Endothelial cell of umbilical vein (primary cell): ENCODE results near the gene PEX5L. TPM values are rescaled to one million over a fixed set of nuclear protein-coding genes. Genes with fewer than 3 reads are reported as not detected.
"Not testable (repeated sequence)": the region's sequence is repeated elsewhere in the genome, so short reads cannot be mapped to it uniquely, and the experiment has no call there.

Experiments
- BruUV-seq: library from RNA; stranded (reverse); fragments of 400-500 nt; replicated peaks from 2 replicates; lab custom pipeline; 2021; lab: Mats Ljungman, UMichigan
- CTCF ChIA-PET: fragments of 300-600, 350-600 bp; sonication (Branson Sonifier 250); formaldehyde crosslinking; loops from one replicate; lab custom pipeline; 2021; ENCODE audit warnings: antibody characterized with exemption, inconsistent platforms; lab: Charles Lee
- POLR2A ChIA-PET: fragments of 300-600, 350-600 bp; sonication (Branson Sonifier 250); formaldehyde crosslinking; loops from one replicate; lab custom pipeline; 2021; ENCODE audit warnings: antibody characterized with exemption, inconsistent platforms; lab: Charles Lee
- DNase-seq: peaks from one replicate; pipeline ENCODE4 v3.0.0-alpha.2; 2011; ENCODE audit warnings: low read depth, low spot score
- FAIRE-seq: peaks from 2 replicates; lab custom pipeline; 2011; peaks lifted over from hg19 to GRCh38; lab: Jason Lieb, UNC
- H2AFZ ChIP-seq: 2 replicates; pipeline ENCODE4 v1.6.0; 2012; ENCODE audit warnings: low read depth, low read length, control low read depth, inconsistent platforms
- H3K27ac ChIP-seq: 2 replicates; pipeline ENCODE4 v1.5.1; 2011; ENCODE audit warnings: low read depth, mild to moderate bottlenecking, control low read depth, low read length, moderate library complexity; ENCODE audit not compliant: insufficient read depth
- H3K27me3 ChIP-seq, 2 experiments: 2 replicates each; pipeline versions ENCODE4 v1.6.0 to v1.6.1; 2011; ENCODE audit warnings: low read length in 2 of 2, mixed read lengths in 1 of 2; ENCODE audit not compliant: control insufficient read depth in 2 of 2, insufficient read depth in 2 of 2
- H3K36me3 ChIP-seq, 2 experiments: 2 replicates in 1 of 2; 3 replicates in 1 of 2; pipeline ENCODE4 v1.5.1; 2011; ENCODE audit warnings: low read length in 2 of 2, mild to moderate bottlenecking in 1 of 2, moderate library complexity in 1 of 2; ENCODE audit not compliant: control insufficient read depth in 2 of 2, insufficient read depth in 2 of 2; ENCODE audit errors: extremely low read depth in 1 of 2
- H3K4me1 ChIP-seq: 3 replicates; pipeline ENCODE4 v1.5.1; 2011; ENCODE audit warnings: mild to moderate bottlenecking, low read length; ENCODE audit not compliant: control insufficient read depth, insufficient read depth; ENCODE audit errors: extremely low read depth
- H3K4me2 ChIP-seq: 2 replicates; pipeline ENCODE4 v1.6.1; 2011; ENCODE audit warnings: low read length, control low read depth, mixed read lengths; ENCODE audit not compliant: insufficient read depth
- H3K4me3 ChIP-seq, 3 experiments: fragments of 200-600 bp in 1 of 3; sonication (generic), shearing (Covaris generic) in 1 of 3; replicated peaks in 1 of 3; 2 replicates each; pipeline ENCODE4 v1.5.1; 2011 to 2016; ENCODE audit warnings: control low read depth in 3 of 3, low read length in 3 of 3, mild to moderate bottlenecking in 2 of 3, inconsistent platforms in 1 of 3, low read depth in 1 of 3, moderate library complexity in 1 of 3; ENCODE audit not compliant: insufficient read depth in 1 of 3
- H3K79me2 ChIP-seq: 2 replicates; pipeline ENCODE4 v1.6.0; 2012; ENCODE audit warnings: low read length, inconsistent platforms; ENCODE audit not compliant: control insufficient read depth, insufficient read depth
- H3K9ac ChIP-seq: replicated peaks from 2 replicates; pipeline ENCODE3; 2011; ENCODE audit warnings: low read length, control low read depth; ENCODE audit not compliant: insufficient read depth; ENCODE audit errors: extremely low read depth
- H3K9me1 ChIP-seq: replicated peaks from 3 replicates; pipeline ENCODE4 v1.6.0; 2011; ENCODE audit warnings: mild to moderate bottlenecking, low read length; ENCODE audit not compliant: control insufficient read depth, insufficient read depth; ENCODE audit errors: extremely low read depth
- H3K9me3 ChIP-seq: replicated peaks from 2 replicates; pipeline ENCODE4 v1.5.1; 2012; ENCODE audit warnings: low read length, inconsistent platforms; ENCODE audit not compliant: control insufficient read depth, insufficient read depth
- H4K20me1 ChIP-seq: replicated peaks from 2 replicates; pipeline ENCODE3; 2011; ENCODE audit warnings: mild to moderate bottlenecking, low read length; ENCODE audit not compliant: control insufficient read depth, insufficient read depth; ENCODE audit errors: extremely low read depth
- CTCF ChIP-seq, 2 donors: IDR thresholded peaks; 1 replicate in 1 of 2; 2 replicates in 1 of 2; pipeline ENCODE4 v1.5.1; 2011; ENCODE audit warnings: low read length in 2 of 2, mild to moderate bottlenecking in 2 of 2, moderate library complexity in 2 of 2, control low read depth in 1 of 2, inconsistent platforms in 1 of 2, low read depth in 1 of 2; ENCODE audit not compliant: insufficient read depth in 1 of 2; ENCODE audit errors: extremely low read depth in 1 of 2
- EZH2 ChIP-seq: IDR thresholded peaks from 2 replicates; pipeline ENCODE4 v1.6.1; 2012; ENCODE audit warnings: borderline replicate concordance, low read depth, mild to moderate bottlenecking, moderate library complexity, low read length, inconsistent platforms; ENCODE audit not compliant: severe bottlenecking
- FOS ChIP-seq: IDR thresholded peaks from 2 replicates; pipeline ENCODE4 v1.6.1; 2011; ENCODE audit warnings: mild to moderate bottlenecking, low read length, moderate library complexity, borderline replicate concordance; ENCODE audit not compliant: insufficient read depth
- GATA2 ChIP-seq: IDR thresholded peaks from 2 replicates; pipeline ENCODE4 v1.7.0; 2011; ENCODE audit warnings: low read depth, mild to moderate bottlenecking, moderate library complexity, mixed read lengths, low read length; ENCODE audit not compliant: insufficient read length, insufficient read depth
- JUN ChIP-seq: IDR thresholded peaks from 2 replicates; pipeline ENCODE4 v1.6.1; 2011; ENCODE audit warnings: borderline replicate concordance, low read depth; ENCODE audit not compliant: insufficient read length, insufficient read depth
- MAX ChIP-seq: IDR thresholded peaks from 2 replicates; pipeline ENCODE4 v1.6.1; 2011; ENCODE audit not compliant: insufficient read depth, insufficient read length
- MYC ChIP-seq: IDR thresholded peaks from one replicate; pipeline ENCODE4 v1.6.1; 2011; ENCODE audit warnings: mild to moderate bottlenecking, low read depth, low read length
- POLR2A ChIP-seq: IDR thresholded peaks from 2 replicates; pipeline ENCODE4 v1.6.1; 2012; ENCODE audit warnings: low read depth, mild to moderate bottlenecking, control low read depth, low read length
- POLR2AphosphoS5 ChIP-seq: IDR thresholded peaks from 2 replicates; pipeline ENCODE4 v1.6.1; 2012; ENCODE audit warnings: low read depth, mild to moderate bottlenecking, control low read depth, low read length, moderate library complexity; ENCODE audit not compliant: insufficient read depth
- dilution Hi-C: fragments of 300-500 bp; cut with MboI; formaldehyde crosslinking; loops from one replicate; pipeline ENCODE4 v1.15.0; 2019; ENCODE audit warnings: low sequenced_read_pairs; ENCODE audit not compliant: extremely low pct_ligation_motif_present
- intact Hi-C: fragments of 100-400 bp; cut with micrococcal nuclease; formaldehyde crosslinking; loops from one replicate; pipeline ENCODE4 v1.10.0; 2022
- polyA plus RNA-seq, 4 experiments: library from polyadenylated mRNA; depleted of rRNA in 3 of 4; stranded (reverse) in 3 of 4; unstranded in 1 of 4; fragments of >200 nt; gene quantifications; 2 replicates each; pipeline versions ENCODE4 v1.2.1 to v1.2.3, GENCODE V29; 2011 to 2012; ENCODE audit warnings: missing spikeins in 1 of 4
- total RNA-seq: library from RNA; stranded (reverse); gene quantifications from 2 replicates; pipeline ENCODE4 v1.2.3, GENCODE V29; 2021

Gene PEX5L
- total and polyA plus RNA-seq, 2 donors (not counting 3 experiments of a cell fraction or from before 2014, with no cell fraction given): not detected

- Histone ChIP-seq H3K4me2 (no peak overlapping the region), H3K27me3 (no peaks in the 10 kb centered on the region), H3K27ac (no peak overlapping the region), H4K20me1 (no peaks in the 10 kb centered on the region), H2AFZ (no peak overlapping the region), H3K4me3 (no peak overlapping the region), H3K36me3 (no peaks in the 10 kb centered on the region), H3K4me1 (no peaks in the 10 kb centered on the region), H3K9me3 (no peaks in the 10 kb centered on the region), H3K9me1 (no peaks in the 10 kb centered on the region), H3K79me2 (no peaks in the 10 kb centered on the region), H3K9ac (no peak overlapping the region)
- ChIA-PET POLR2A (no interaction called here), CTCF (interaction anchor here (1.0 kb wide), 1 partner anchor 10 kb away, joined by 3 read pairs; no protein-coding TSS in a partner anchor)
- FAIRE-seq (no peak), DNase-seq (no peak)
- TF ChIP-seq POLR2A (no peak), CTCF (IDR thresholded peaks at IDR 0.05; ENCODE audit: extremely low read depth in 1 of 2, insufficient read depth in 1 of 2, low read depth in 1 of 2, low read length in 2 of 2) (no peak), FOS (no peak), EZH2 (no peak), MYC (no peak), POLR2AphosphoS5 (no peak), GATA2 (no peak), JUN (no peak), MAX (no peak)
- no TSS peak for BruUV-seq
- dilution Hi-C loops: no loop called here
- intact Hi-C loops: no loop called here
These were observed 24.8 kb downstream of the PEX5L start for GRCh38 chr3:180011927-180012326.

GRCh38 chr3:180008318-180008717 lies 28.4 kb downstream of the PEX5L start:
- H3K36me3 ChIP-seq, H3K9me1 ChIP-seq, POLR2A ChIA-PET, CTCF ChIA-PET, FAIRE-seq, H4K20me1 ChIP-seq, H3K4me3 ChIP-seq, dilution Hi-C loops, intact Hi-C loops, H3K4me2 ChIP-seq, H3K4me1 ChIP-seq, BruUV-seq, DNase-seq, H3K9me3 ChIP-seq, H3K27ac ChIP-seq, H3K27me3 ChIP-seq, H2AFZ ChIP-seq, H3K9ac ChIP-seq, H3K79me2 ChIP-seq: not testable (repeated sequence)
